Breast epithelium (tissue), 3 donors: ENCODE data around the gene ARHGEF4.

Experiments used
- CTCF ChIP-seq, 3 donors: fragments of 450-650 bp; IDR thresholded peaks; one replicate each; pipeline ENCODE4 v1.5.1; 2016 to 2017; ENCODE audit warnings: antibody characterized with exemption in 3 of 3, mild to moderate bottlenecking in 3 of 3, moderate library complexity in 3 of 3
- POLR2A ChIP-seq: fragments of 450-650 bp; IDR thresholded peaks from one replicate; pipeline ENCODE4 v1.6.1; 2016; ENCODE audit warnings: antibody characterized with exemption, mild to moderate bottlenecking, moderate library complexity
- POLR2AphosphoS5 ChIP-seq, 3 donors: sonication (generic); formaldehyde crosslinking; IDR thresholded peaks; one replicate each; pipeline ENCODE4 v1.6.1; 2017; ENCODE audit warnings: antibody characterized with exemption in 3 of 3

- no peak for TF ChIP-seq CTCF (IDR thresholded peaks at IDR 0.05)
- TF ChIP-seq POLR2AphosphoS5 (IDR thresholded peaks at IDR 0.05) = no peak
- no peak for TF ChIP-seq POLR2A
These were observed 218.7 kb downstream of the ARHGEF4 start for GRCh38 chr2:131055169-131056065.
